Glomerular endothelial cell (primary cell): ENCODE measurements around the gene TTLL4. TPM values are rescaled to one million over a fixed set of nuclear protein-coding genes. Genes with fewer than 3 reads are reported as not detected.

ENCODE experiments used
- DNase-seq: peaks from one replicate; pipeline ENCODE4 v3.0.0-alpha.2; 2011; ENCODE audit warnings: low read depth, low spot score; ENCODE audit errors: extremely low read depth
- total RNA-seq: library from RNA; depleted of rRNA; stranded (reverse); fragments of >200 nt; gene quantifications from 2 replicates; pipeline ENCODE4 v1.2.3, GENCODE V29; 2015

The TTLL4 gene
- total RNA-seq, 1 donor from 2014 or later = 21.1 TPM

GRCh38 chr2:218710334-218710686 is 325 bp upstream of the TTLL4 start:
- DNase-seq = no peak

- DNase-seq = no peak
Measured at GRCh38 chr2:218711550-218711929, 905 bp downstream of the TTLL4 start.

GRCh38 chr2:218713922-218714321 is 3.3 kb downstream of the TTLL4 start:
- DNase-seq = no peak

GRCh38 chr2:218716070-218716469 is 5.4 kb downstream of the TTLL4 start:
- no peak for DNase-seq

GRCh38 chr2:218717262-218717661 is 6.6 kb downstream of the TTLL4 start:
- no peak for DNase-seq

- no peak for DNase-seq
Measured at GRCh38 chr2:218718058-218718457, 7.4 kb downstream of the TTLL4 start.

- DNase-seq = no peak
Measured at GRCh38 chr2:218719457-218719856, 8.8 kb downstream of the TTLL4 start.

GRCh38 chr2:218720048-218721041 is 9.7 kb downstream of the TTLL4 start:
- DNase-seq = no peak

GRCh38 chr2:218721488-218721887 is 10.9 kb downstream of the TTLL4 start:
- DNase-seq = no peak

GRCh38 chr2:218721934-218722333 is 11.3 kb downstream of the TTLL4 start:
- DNase-seq = no peak

- DNase-seq = no peak
Measured at GRCh38 chr2:218722419-218722818, 11.8 kb downstream of the TTLL4 start.

- DNase-seq = no peak
Measured at GRCh38 chr2:218722876-218723785, 12.5 kb downstream of the TTLL4 start.

- no peak for DNase-seq
Measured at GRCh38 chr2:218726004-218726574, 15.5 kb downstream of the TTLL4 start.

- DNase-seq = no peak
Measured at GRCh38 chr2:218727502-218728165, 17.0 kb downstream of the TTLL4 start.

GRCh38 chr2:218729640-218730039 is 19.0 kb downstream of the TTLL4 start:
- DNase-seq = no peak

- DNase-seq = no peak
Measured at GRCh38 chr2:218732052-218732760, 21.6 kb downstream of the TTLL4 start.

- no peak for DNase-seq
Measured at GRCh38 chr2:218732761-218733158, 22.1 kb downstream of the TTLL4 start.

GRCh38 chr2:218733171-218734021 is 22.8 kb downstream of the TTLL4 start:
- no peak for DNase-seq
